GM19438 (cell line): ENCODE measurements around the gene JPH2.

Source experiments
- ATAC-seq: cut with Tn5 transposase; IDR thresholded peaks from one replicate; pipeline ENCODE4 v1.9.1; 2021; ENCODE audit warnings: low read depth; ENCODE audit not compliant: unreplicated experiment

JPH2 gene

DNA sequence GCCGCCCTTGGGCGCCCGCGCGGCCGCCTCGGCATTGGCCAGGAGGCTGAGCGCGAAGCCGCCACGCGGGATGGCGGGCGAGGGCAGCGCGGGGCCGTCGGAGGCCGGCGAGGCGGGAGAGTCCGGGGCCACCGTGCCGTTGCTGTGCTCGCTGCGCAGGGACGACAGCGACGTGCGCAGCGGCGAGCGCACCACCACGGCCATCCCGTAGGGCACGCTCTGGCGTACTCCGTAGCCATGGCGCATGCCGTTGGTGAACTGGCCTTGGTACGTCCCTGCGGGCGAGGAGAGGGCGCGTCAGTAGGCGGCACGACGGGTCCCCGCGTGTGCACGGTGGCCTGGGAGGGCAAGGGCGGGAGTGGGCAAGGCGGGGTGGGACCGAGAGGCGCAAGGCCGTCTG, 26.9 kb downstream of the JPH2 start:
- ATAC-seq = no peak

DNA sequence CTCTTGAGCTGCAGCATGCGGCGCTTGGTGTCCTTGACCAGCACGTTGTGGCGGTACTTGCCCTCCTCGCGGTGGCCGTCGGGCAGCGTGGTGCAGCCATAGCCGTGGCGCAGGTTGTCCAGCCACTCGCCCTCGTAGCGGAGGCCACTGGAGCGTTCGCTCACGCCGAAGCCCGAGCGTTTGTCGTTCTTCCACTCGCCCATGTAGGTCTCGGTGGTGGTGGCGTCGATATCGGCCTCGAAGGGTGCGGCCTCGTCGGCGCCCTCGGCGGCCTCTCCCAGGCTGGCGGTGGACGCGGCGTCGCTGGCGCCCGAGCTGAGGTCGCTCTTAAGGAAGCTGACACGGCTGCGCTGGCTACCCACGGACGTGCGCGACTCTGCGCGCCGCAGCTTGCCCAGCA, 27.3 kb downstream of the JPH2 start:
- no peak for ATAC-seq

DNA sequence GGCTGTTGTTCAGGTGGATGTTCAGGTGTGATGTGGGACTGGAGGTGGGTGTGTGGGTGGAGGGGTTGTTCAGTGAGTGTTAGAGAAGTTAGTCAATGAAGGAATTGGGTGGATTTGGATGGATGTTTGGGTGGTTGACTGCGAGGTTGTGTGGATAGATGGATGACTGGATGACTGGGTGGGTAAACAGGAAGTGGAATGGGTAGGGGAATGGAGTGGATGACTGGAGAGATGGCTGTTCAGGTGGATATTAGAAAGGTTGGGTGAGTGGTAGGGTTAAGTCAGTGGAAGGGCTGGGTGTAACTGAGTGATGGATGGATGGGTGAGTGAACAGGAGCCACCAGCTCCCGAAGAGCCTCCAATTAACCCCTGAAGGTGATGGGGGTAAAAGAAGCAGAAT, 27.9 kb downstream of the JPH2 start:
- ATAC-seq = no peak

DNA sequence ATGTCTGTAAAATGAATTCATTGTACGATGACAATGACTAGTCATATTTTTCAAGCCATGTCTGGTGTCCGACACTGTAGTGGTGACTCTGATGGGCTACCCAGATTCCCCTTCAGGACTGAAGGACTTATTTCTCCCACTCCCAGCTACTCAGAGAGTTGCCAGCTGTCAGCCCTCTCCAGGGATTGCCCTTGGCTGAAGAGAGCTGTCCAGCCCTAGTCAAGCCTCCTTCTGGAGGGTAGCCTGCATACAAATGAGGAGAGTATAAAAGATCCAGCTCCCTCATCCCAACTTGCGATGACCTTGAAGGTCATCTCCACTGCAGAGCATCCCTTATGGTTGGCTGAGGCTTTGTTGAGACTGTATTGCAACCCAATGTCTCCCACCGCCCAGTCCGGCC, 29.9 kb downstream of the JPH2 start:
- no peak for ATAC-seq

DNA sequence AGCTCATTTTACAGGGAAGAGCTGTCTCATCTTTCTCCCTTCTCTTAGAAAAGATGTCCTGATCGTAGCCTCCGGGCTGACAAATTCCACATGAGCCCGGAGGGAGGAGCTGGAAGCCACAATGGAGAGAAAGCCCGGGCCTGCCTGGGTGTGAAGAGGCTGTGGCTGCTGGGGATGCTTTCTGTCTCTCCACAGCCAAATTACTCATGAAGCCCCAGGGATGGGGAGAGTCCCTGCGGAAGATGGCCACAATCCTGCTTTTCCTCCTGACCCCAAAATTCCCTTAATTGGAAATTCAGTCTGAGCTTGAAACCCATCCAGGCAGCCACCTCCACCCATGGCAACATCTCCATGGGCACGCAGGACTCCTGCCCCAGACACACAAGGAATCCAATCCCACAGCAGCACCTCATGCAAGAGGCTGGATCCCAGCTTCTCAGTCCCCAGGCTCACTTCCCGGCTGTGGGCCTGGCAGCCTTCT, 32.4 kb downstream of the JPH2 start:
- ATAC-seq = no peak

DNA sequence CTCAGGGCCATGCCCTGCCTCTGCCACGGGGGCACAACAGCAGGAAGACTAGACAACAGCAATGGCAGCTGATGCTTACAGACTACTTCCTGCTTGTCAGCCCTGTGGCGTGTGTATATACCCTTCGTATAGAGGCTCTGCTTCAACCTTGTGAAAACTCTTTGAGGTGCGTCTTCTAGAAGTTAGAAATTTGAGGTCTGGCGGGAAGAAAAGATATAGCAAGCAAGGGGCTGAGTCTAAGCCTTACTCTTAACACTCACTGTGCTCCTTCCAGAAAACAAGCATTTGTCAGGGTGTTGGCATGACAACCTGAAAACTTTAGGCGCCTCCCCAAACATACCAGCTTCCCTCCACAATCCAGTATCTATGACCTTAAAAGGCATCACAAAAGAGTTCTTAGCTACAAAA, 33.3 kb downstream of the JPH2 start:
- ATAC-seq = no peak

DNA sequence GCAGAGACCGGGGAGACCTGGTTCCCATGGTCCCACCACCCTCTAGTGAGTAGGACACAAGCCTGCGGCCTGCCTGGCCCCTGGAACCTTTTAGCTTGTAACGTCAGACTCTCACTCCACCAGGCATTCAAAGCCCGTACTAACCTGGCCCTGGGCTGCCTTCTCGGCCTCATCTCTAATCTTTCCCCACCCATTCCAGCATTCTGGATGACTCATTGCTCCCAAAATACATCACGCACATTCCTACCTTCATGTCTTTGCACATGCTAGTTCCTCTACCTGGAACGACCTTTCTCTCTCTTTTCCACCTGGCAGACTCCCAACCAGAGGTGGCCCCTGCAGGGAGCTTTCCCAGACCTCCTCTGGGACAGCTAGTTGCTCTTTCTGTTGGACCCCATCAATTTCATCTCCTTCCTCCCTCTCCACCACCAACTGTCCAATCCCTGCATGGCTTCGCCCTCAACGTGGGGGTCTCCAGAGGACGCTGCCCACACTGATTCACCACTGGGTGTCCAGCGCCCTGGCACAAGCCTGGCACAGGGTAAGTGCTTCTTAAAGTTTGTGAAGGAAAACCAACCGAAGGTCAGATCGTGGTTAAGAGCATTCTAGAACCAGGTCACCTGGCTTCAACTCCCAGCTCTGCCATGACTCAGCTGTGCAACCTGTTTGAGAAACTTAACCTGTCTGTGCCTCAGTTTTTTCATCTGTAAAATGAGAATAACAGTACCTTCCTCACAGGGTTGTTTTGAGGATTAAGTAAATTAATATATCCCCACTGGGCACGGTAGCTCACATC, 35.2 kb downstream of the JPH2 start:
- ATAC-seq = no peak

DNA sequence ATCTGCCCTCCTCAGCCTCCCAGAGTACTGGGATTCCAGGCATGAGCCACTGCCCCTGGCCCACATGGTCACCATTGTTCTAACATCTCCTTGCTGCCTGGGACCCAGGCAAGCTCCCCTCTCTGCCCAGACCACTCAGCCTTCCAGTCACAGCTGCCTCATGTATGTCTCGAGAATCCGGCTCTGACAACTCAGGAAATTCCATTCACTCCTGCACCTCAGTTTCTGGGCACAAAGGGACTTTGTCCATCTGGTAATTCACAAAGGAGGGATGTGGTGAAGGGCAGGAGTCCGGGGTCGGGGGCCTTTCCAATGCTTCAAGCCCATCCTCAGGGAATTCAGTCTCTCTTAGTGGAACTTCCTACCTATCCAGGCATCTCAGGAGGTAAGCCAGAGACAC, 40.7 kb downstream of the JPH2 start:
- ATAC-seq = no peak

DNA sequence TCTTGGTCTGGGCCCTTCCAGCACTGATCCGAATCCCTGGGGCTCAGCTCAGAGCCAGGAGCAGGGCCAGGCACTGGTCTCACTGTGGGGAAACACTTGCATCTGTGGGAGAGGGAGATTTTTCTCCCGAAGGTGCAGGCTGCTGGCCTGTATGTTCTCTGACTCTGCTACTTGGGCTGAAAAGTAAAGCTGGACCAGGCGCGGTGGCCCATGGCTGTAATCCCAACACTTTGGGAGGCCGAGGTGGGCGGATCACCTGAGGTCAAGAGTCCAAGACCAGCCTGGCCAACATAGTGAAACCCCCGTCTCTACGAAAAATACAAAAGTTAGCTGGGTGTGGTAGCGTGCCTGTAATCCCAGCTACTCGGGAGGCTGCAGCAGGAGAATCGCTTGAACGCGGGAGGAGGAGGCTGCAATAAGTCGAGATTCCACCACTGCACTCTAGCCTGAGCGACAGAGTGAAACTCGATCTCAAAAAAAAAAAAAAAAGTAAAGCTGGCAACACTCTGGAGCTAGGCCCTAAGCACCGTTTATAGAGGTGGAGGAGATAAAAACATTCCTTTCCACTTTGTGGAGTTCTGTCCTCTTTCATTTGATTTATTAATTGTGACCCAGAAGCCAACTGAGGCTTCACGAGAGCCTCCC, 41.7 kb downstream of the JPH2 start:
- ATAC-seq = no peak

DNA sequence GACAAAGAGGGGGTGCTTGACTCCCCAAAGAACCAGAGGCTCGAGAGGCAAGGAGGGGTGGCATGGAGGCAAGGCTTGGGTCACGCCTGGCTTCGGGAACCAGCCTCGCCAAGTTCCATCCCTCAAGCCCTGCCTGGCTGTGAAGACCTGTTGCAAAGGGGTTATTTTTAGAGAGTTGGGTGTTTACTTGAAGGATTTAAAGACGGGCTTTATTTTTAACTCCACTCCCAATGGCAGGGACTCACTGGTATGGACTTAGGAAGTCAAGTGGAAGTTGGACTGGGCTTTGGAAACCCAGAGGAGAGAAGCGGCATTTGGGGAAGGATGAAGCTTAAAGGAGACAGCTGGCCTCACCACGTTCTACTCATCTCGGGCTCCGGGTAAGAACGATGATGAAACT, 43.1 kb downstream of the JPH2 start:
- no peak for ATAC-seq

DNA sequence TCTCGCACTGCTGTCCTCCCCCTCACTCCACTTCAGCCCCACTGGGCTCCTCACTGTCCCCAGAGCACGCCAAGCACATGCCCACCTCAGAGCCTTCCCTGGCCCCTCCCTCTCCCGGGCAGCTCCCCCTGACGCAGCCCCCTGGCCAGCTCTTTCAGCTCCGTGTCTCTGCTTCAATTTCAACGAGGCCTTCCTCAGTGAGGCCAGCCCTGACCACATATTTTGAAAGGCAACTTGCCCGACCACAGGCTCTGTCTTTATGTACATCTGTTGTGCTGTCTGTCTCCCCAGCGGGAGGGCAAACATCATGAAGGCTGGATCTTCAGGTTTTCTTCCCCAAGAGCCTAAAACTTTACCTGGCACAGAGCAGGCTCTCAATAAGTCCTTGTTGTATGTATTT, 44.6 kb downstream of the JPH2 start:
- no peak for ATAC-seq

DNA sequence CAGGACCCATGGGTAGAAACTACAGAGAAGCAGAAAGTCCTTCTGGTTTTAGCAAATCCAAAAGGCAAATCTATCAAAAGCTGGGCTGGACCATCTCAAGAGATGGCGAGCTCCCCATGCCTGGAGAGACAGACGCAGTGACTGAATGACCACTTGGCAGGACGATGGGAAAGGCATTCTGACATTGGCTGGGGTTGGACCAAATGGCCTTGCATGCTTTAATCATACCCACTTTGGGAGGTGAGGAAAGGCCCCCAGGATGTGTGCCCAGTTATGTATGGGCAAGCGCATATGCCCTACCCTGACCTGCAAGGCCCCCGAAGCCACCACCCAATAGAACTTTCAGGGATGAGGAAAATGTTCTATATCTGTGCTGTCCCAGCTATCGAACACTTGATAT, 45.1 kb downstream of the JPH2 start:
- no peak for ATAC-seq

DNA sequence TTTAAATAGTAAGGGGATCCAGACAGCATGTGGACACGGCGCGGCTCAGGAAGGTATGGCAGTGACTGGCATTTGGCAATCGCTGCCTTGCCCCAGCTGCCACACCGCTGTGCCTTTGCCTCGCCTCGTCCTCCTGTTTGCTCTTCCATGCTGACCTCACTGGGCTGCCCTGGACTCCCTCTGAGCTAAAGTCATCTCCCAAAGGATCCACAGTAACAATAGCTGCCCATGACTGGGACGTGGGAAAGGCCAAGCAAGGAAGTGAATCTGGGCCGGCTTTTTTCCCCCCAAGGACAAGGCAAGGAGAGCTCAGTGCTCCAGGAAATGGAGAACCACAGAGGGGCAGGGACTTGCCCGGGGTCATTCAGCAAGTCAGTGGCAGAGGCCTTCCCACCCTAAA, 48.1 kb downstream of the JPH2 start:
- ATAC-seq = no peak

DNA sequence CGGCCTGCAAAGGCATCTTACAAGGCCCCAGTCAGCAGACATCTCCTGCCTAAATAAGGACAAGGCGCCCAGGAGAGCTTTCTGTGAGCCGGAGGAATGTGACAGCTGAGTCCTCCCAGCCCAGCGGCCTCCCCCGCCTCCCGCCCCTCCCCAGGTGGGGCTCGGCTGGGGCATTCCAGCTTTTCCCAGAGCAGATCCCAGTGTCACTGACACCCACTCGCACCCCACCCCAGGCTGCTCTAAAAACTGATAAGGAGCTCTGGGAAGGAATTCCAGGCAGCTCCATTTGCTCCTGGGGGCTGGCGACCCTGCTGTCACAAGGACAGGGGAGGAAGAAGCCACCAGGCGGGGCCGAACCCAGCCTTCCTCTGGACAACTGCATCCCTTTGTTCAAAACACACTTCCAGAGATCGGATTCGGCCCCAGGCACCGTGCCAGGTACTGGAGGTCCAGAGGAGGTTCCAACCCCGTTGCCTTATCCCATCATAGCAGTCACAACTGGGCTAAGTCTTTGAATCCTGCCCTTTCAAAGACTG, 49.7 kb downstream of the JPH2 start:
- no peak for ATAC-seq

DNA sequence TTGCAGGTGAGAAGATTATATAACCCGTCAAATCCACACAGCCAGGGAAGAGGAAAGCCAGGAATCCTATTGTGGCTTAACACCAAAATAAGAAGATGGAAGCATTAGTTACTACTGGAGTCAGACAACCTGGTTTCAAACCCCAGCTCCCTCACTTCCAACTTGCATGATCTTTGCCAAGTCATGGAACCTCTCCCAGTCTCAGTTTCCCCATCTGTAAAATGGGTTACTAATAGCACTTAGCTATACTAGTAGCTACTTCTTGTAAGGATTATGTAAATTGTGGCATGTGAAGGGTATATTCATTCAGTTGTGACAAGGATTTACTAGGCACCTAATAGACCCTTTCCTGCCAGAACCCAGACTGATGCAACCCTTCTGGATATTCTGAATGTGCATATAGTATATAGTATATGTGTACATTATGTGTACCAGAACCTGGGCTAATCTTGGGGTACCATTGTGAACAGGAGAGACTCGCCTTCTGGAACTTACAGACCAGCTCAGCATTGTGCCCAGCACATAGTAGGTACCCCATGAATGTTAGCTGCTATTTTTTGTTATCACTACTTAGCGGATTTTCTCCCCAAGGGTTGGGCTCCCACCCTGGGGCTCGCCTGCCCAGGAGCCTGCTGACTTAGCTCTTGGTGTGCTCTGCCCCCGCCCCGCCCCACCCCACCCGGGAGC, 50.3 kb downstream of the JPH2 start:
- no peak for ATAC-seq

DNA sequence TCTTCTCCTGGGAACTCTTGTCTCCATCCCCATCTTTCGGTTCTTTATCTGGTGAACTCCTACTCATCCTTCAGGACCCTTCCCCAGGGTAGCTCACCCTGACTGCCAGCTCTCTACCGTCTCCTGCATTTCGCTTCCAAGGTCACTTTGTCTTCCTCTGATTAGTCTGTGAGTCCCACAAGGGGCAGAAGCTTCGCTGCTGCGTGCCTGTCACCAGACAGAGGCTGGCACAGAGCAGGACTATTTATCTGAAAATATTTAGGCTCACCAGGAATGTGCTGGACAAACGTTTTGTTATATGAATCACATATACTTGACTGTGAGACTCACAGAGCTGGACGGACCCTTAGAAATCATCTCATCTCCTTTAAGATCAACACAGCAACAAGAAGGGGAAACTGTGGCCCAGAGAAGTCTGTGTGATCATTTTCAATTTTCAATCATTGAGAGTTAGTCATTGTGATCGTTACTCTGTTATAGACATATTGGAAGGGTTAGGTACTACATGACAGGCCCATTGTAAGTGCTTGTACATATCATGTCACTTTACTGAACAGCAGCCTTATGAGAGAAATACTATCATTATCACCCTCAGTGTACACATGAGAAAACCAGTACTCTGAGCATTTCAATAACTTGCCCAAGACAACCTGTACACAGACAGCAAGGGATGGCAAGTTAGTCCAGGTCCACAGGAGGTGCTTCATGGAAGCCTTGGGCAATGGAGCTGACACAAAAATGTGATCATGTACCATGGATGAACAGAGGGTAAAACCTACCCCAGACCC, 51.4 kb downstream of the JPH2 start:
- no peak for ATAC-seq

DNA sequence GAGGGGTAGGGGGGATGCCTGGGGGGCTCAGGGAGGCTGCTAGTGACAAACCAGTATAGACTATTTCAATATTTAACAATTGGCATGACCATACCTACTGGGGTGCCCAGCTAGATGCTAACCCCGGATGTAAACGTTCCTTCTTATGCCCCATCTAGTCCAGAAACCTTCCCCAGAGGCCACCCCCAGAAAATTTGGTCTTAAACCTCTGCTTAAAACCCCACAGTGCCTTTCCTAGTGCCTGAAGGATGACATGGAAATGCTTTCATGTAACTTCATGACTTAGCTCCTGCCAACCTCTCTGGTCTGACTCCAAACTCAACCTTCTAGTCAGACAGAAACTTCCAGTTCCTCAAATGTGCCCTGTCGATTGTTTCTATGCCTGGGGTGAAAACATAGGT, 52.0 kb downstream of the JPH2 start:
- no peak for ATAC-seq

DNA sequence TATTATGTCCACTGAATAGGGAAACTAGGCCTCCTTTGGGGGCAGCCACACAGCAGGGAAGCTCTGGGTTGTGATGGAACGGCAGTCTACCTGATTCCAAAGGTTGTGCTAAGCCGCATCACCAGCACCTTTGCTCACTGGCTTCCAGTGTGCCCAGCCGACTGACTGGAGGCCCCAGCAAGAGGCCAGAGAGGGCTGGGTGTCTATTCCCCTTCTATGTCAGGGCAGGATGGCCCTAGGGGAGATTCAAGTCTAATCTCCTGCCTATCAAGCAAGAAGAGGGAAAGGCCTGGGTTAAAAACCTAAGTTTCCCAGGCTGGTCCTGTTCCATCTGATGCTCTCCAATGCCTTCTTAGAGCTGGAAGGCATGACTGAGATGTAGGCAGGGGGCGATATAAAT, 53.6 kb downstream of the JPH2 start:
- ATAC-seq = no peak

DNA sequence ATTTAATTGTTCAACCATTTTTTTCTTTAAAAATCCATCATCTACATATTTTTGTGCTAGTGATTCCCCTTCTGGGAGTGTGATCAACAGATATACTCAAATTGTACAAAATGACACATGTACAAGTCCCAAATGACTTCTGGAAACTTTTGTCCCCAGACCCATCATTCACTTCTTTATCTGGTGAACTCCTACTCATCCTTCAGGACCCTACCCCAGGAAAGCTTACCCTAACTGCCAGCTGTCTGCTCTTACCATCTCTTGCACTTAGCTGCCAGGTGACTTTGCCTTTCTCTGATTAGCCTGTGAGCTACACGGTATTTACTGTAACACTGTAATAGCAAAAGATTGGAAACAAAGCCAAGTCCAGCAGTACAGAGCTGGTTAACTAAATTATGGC, 55.3 kb downstream of the JPH2 start:
- ATAC-seq = no peak

DNA sequence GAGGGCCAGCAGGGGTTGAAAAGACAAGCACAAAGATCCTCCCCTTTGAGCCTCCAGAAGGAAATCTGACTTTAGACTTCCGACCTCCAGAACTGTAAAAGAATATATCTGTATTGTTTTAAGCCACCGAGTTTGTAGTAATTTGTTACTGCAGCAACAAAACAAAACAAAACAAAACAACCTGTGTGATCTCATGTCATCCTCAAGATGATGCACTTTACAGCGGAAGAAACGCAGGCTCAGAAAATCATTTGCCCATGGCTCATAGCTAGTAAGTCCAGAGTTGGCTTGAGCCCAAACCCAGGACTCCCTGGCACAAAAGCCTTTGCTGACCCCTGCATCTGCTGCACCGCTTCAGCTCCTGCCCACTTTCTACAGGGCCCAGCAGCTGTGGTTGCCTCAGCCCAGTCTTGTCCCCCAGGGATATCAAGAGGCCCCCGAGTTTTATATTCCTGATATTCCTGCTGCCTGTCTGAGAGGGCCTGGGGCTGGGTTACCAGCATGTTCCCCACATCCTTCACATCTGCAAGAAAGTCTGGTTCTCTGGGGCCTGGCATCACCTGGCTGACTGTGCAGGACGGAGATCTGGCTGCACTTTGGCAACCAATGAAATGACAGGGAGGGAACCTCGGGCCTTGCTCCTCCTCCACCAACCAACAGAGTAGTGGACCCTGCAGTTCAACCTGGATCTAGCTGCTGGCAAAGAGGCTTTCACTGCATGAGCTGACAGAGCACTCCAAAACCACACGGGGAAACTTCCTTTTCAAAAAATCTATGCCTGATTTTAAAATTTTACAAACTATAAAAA, 56.9 kb downstream of the JPH2 start:
- ATAC-seq = no peak
